ENCODE data around the gene PDCD5. TPM values are rescaled to one million over a fixed set of nuclear protein-coding genes. Genes with fewer than 3 reads are reported as not detected.
A peak's percentile ranks its signal among the peaks of the same experiment; 100 is the strongest.

PDCD5 gene
- total RNA-seq, 3 donors from 2014 or later = 236 to 259 (median 237) TPM

- no peaks in the 10 kb centered on the region for H3K9me3 Mint-ChIP-seq
- DNase-seq (no peak), ATAC-seq (peak; percentile 51 to 63)
- H3K36me3 Mint-ChIP-seq (ENCODE audit: insufficient read depth) = peaks cover 30% of the 10 kb centered on the region
- H3K27me3 Mint-ChIP-seq (ENCODE audit: low read depth) = no peaks in the 10 kb centered on the region
- no peak overlapping the region for H3K4me3 Mint-ChIP-seq
- H3K4me1 Mint-ChIP-seq (ENCODE audit: low read depth) = peaks cover 7% of the 10 kb centered on the region
Measured at GRCh38 chr19:32599258-32599657, 18.3 kb downstream of the PDCD5 start.

- Mint-ChIP-seq H3K9me3 (no peaks in the 10 kb centered on the region), H3K27me3 (ENCODE audit: low read depth) (no peaks in the 10 kb centered on the region), H3K4me3 (no peak overlapping the region), H3K36me3 (ENCODE audit: insufficient read depth) (peaks cover 28% of the 10 kb centered on the region), H3K4me1 (ENCODE audit: low read depth) (peaks cover 7% of the 10 kb centered on the region)
- no peak for DNase-seq
- peak; percentile 38 to 46 for ATAC-seq
Measured at GRCh38 chr19:32599736-32600157, 18.8 kb downstream of the PDCD5 start.

GRCh38 chr19:32603961-32604360 lies 23.0 kb downstream of the PDCD5 start:
- ATAC-seq (no peak), DNase-seq (no peak)
- H3K9me3 Mint-ChIP-seq = no peaks in the 10 kb centered on the region
- H3K27me3 Mint-ChIP-seq (ENCODE audit: low read depth) = no peaks in the 10 kb centered on the region
- H3K4me1 Mint-ChIP-seq (ENCODE audit: low read depth) = peaks cover 6% of the 10 kb centered on the region
- peaks cover 21% of the 10 kb centered on the region for H3K36me3 Mint-ChIP-seq (ENCODE audit: insufficient read depth)
- H3K4me3 Mint-ChIP-seq = no peak overlapping the region

- ATAC-seq (no peak), DNase-seq (no peak)
- Mint-ChIP-seq H3K4me1 (ENCODE audit: low read depth) (no peaks in the 10 kb centered on the region), H3K36me3 (ENCODE audit: insufficient read depth) (peaks cover 20% of the 10 kb centered on the region), H3K9me3 (no peaks in the 10 kb centered on the region), H3K4me3 (no peak overlapping the region), H3K27me3 (ENCODE audit: low read depth) (no peaks in the 10 kb centered on the region)
Measured at GRCh38 chr19:32605544-32605943, 24.6 kb downstream of the PDCD5 start.

GRCh38 chr19:32606289-32606688 lies 25.3 kb downstream of the PDCD5 start:
- Mint-ChIP-seq H3K4me3 (no peak overlapping the region), H3K9me3 (no peaks in the 10 kb centered on the region), H3K36me3 (ENCODE audit: insufficient read depth) (peaks cover 18% of the 10 kb centered on the region), H3K27me3 (ENCODE audit: low read depth) (no peaks in the 10 kb centered on the region), H3K4me1 (ENCODE audit: low read depth) (no peaks in the 10 kb centered on the region)
- ATAC-seq (no peak), DNase-seq (no peak)

- Mint-ChIP-seq H3K36me3 (ENCODE audit: insufficient read depth) (peaks cover 21% of the 10 kb centered on the region), H3K9me3 (no peaks in the 10 kb centered on the region), H3K4me1 (ENCODE audit: low read depth) (no peaks in the 10 kb centered on the region), H3K27me3 (ENCODE audit: low read depth) (no peaks in the 10 kb centered on the region), H3K4me3 (no peak overlapping the region)
- DNase-seq (no peak), ATAC-seq (no peak)
Measured at GRCh38 chr19:32607479-32607878, 26.5 kb downstream of the PDCD5 start.

- Mint-ChIP-seq H3K4me1 (ENCODE audit: low read depth) (no peaks in the 10 kb centered on the region), H3K9me3 (no peaks in the 10 kb centered on the region), H3K4me3 (no peak overlapping the region), H3K27me3 (ENCODE audit: low read depth) (no peaks in the 10 kb centered on the region), H3K36me3 (ENCODE audit: insufficient read depth) (peaks cover 39% of the 10 kb centered on the region)
- DNase-seq (no peak), ATAC-seq (no peak)
Measured at GRCh38 chr19:32611161-32611560, 30.2 kb downstream of the PDCD5 start.

GRCh38 chr19:32613008-32613407 lies 32.0 kb downstream of the PDCD5 start:
- ATAC-seq (no peak), DNase-seq (no peak)
- Mint-ChIP-seq H3K4me1 (ENCODE audit: low read depth) (no peaks in the 10 kb centered on the region), H3K27me3 (ENCODE audit: low read depth) (no peaks in the 10 kb centered on the region), H3K4me3 (no peak overlapping the region), H3K36me3 (ENCODE audit: insufficient read depth) (peaks cover 41% of the 10 kb centered on the region), H3K9me3 (no peaks in the 10 kb centered on the region)

GRCh38 chr19:32614916-32615315 lies 33.9 kb downstream of the PDCD5 start:
- Mint-ChIP-seq H3K27me3 (ENCODE audit: low read depth) (no peaks in the 10 kb centered on the region), H3K4me3 (no peak overlapping the region), H3K36me3 (ENCODE audit: insufficient read depth) (peaks cover 44% of the 10 kb centered on the region), H3K9me3 (no peaks in the 10 kb centered on the region), H3K4me1 (ENCODE audit: low read depth) (no peaks in the 10 kb centered on the region)
- no peak for DNase-seq
- no peak for ATAC-seq

GRCh38 chr19:32615569-32615968 lies 34.6 kb downstream of the PDCD5 start:
- Mint-ChIP-seq H3K27me3 (ENCODE audit: low read depth) (no peaks in the 10 kb centered on the region), H3K4me3 (no peak overlapping the region), H3K9me3 (no peaks in the 10 kb centered on the region), H3K36me3 (ENCODE audit: insufficient read depth) (peaks cover 44% of the 10 kb centered on the region), H3K4me1 (ENCODE audit: low read depth) (no peaks in the 10 kb centered on the region)
- DNase-seq (no peak), ATAC-seq (no peak)

GRCh38 chr19:32619051-32619685 lies 38.2 kb downstream of the PDCD5 start:
- no peak for DNase-seq
- H3K36me3 Mint-ChIP-seq (ENCODE audit: insufficient read depth) = peaks cover 43% of the 10 kb centered on the region
- no peaks in the 10 kb centered on the region for H3K4me1 Mint-ChIP-seq (ENCODE audit: low read depth)
- no peak overlapping the region for H3K4me3 Mint-ChIP-seq
- H3K27me3 Mint-ChIP-seq (ENCODE audit: low read depth) = no peaks in the 10 kb centered on the region
- no peak for ATAC-seq
- no peaks in the 10 kb centered on the region for H3K9me3 Mint-ChIP-seq

- DNase-seq = no peak
- Mint-ChIP-seq H3K9me3 (no peaks in the 10 kb centered on the region), H3K27me3 (ENCODE audit: low read depth) (no peaks in the 10 kb centered on the region), H3K4me3 (no peak overlapping the region), H3K36me3 (ENCODE audit: insufficient read depth) (peaks cover 41% of the 10 kb centered on the region), H3K4me1 (ENCODE audit: low read depth) (no peaks in the 10 kb centered on the region)
- no peak for ATAC-seq
Measured at GRCh38 chr19:32622002-32622401, 41.0 kb downstream of the PDCD5 start.

- H3K36me3 Mint-ChIP-seq (ENCODE audit: insufficient read depth) = peaks cover 34% of the 10 kb centered on the region
- no peak overlapping the region for H3K4me3 Mint-ChIP-seq
Measured at GRCh38 chr19:32624410-32624809, 43.4 kb downstream of the PDCD5 start.

GRCh38 chr19:32626969-32627368 lies 46.0 kb downstream of the PDCD5 start:
- DNase-seq (no peak), ATAC-seq (no peak)
- H3K36me3 Mint-ChIP-seq (ENCODE audit: insufficient read depth) = peaks cover 25% of the 10 kb centered on the region
- H3K4me1 Mint-ChIP-seq (ENCODE audit: low read depth) = no peaks in the 10 kb centered on the region
- H3K4me3 Mint-ChIP-seq = no peak overlapping the region
- no peaks in the 10 kb centered on the region for H3K27me3 Mint-ChIP-seq (ENCODE audit: low read depth)
- H3K9me3 Mint-ChIP-seq = no peaks in the 10 kb centered on the region

More at GRCh38 chr19:32624410-32624809, 43.4 kb downstream of the PDCD5 start:
- H3K4me1 Mint-ChIP-seq (ENCODE audit: low read depth) = no peaks in the 10 kb centered on the region
- no peaks in the 10 kb centered on the region for H3K27me3 Mint-ChIP-seq (ENCODE audit: low read depth)
- DNase-seq = no peak
- ATAC-seq = no peak
- H3K9me3 Mint-ChIP-seq = no peaks in the 10 kb centered on the region

- Mint-ChIP-seq H3K9me3 (no peaks in the 10 kb centered on the region), H3K4me1 (ENCODE audit: low read depth) (no peaks in the 10 kb centered on the region), H3K27me3 (ENCODE audit: low read depth) (no peaks in the 10 kb centered on the region), H3K4me3 (no peak overlapping the region), H3K36me3 (ENCODE audit: insufficient read depth) (peaks cover 19% of the 10 kb centered on the region)
- ATAC-seq (no peak), DNase-seq (no peak)
Measured at GRCh38 chr19:32627714-32628270, 46.8 kb downstream of the PDCD5 start.

Data from activated T-cell treated with anti-CD3 and anti-CD28 coated beads, Interleukin-2, amount 50 U/mL, for 4 hours (primary cell).